ENCODE measurements around the gene GRIA2. TPM values are rescaled to one million over a fixed set of nuclear protein-coding genes. Genes with fewer than 3 reads are reported as not detected.
"Not testable (repeated sequence)": the region's sequence is repeated elsewhere in the genome, so short reads cannot be mapped to it uniquely, and the experiment has no call there.

GRIA2 gene
- total RNA-seq = 4.4 to 6.2 TPM (median 4.5 TPM) in 3 replicates

DNA sequence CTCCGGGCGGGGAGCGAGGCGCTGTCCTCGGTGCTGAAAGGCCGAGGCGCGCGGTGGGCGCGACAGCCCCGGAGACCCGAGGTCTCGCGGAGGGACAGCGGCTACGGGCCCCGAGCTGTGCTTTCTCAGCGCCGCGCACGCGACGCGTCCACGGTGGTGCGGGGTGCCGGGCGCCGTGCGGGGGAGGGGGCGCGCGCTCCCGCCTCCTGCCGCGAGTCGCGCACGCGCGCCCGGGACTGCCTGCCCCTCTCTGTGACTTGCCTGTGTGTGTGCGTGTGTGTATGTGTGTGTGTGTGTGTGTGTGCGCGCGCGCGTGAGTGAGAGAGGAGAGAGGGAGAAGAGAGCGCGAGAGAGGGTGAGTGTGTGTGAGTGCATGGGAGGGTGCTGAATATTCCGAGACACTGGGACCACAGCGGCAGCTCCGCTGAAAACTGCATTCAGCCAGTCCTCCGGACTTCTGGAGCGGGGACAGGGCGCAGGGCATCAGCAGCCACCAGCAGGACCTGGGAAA is at the start of gene GRIA2:
TSS of gene GRIA2 (plus strand) at position 358 of the 511 bp plus-strand sequence. CDS start 315 bp downstream, outside the sequence.
- Mint-ChIP-seq H3K27ac (peak within 1 kb of the TSS; percentile 51), H3K9me3 (peaks cover 4% of the 10 kb centered on the region), H3K27me3 (ENCODE audit: low read depth) (peaks cover 82% of the 10 kb centered on the region), H3K4me3 (peak within 1 kb of the TSS; percentile 71), H3K36me3 (no peaks in the 10 kb centered on the region), H3K4me1 (peaks cover 18% of the 10 kb centered on the region)
- TF ChIP-seq, protein P1, sequence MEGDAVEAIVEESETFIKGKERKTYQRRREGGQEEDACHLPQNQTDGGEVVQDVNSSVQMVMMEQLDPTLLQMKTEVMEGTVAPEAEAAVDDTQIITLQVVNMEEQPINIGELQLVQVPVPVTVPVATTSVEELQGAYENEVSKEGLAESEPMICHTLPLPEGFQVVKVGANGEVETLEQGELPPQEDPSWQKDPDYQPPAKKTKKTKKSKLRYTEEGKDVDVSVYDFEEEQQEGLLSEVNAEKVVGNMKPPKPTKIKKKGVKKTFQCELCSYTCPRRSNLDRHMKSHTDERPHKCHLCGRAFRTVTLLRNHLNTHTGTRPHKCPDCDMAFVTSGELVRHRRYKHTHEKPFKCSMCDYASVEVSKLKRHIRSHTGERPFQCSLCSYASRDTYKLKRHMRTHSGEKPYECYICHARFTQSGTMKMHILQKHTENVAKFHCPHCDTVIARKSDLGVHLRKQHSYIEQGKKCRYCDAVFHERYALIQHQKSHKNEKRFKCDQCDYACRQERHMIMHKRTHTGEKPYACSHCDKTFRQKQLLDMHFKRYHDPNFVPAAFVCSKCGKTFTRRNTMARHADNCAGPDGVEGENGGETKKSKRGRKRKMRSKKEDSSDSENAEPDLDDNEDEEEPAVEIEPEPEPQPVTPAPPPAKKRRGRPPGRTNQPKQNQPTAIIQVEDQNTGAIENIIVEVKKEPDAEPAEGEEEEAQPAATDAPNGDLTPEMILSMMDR (IDR thresholded peaks at IDR 0.05; ENCODE audit: unreplicated experiment) = no peak
- DNase-seq (ENCODE audit: low spot score in 2 of 2, unreplicated experiment in 2 of 2) = peak; percentile 81 to 96

DNA sequence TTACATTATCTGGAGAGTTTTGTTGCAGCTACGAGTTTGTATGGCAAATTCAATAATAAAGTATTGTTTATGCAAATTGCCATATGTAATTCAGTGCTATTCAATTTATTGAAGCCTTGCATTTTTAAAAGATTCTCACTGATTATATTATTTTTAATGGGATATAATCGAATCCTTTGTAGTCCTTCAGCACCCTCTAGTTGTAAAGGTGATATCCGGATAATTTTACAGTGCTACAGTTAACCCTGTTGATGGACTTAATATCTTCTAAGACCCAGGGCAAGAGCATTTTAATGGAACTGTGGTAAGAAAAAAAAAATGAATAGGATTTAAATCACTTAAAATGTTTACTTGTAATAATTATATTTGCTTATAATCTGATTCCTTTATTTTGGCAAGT is 48.5 kb upstream of the GRIA2 start:
- Mint-ChIP-seq H3K9me3 (no peaks in the 10 kb centered on the region), H3K27ac (no peak overlapping the region), H3K4me3 (no peak overlapping the region), H3K27me3 (ENCODE audit: low read depth) (no peaks in the 10 kb centered on the region), H3K36me3 (no peaks in the 10 kb centered on the region), H3K4me1 (peaks cover 4% of the 10 kb centered on the region)
- TF ChIP-seq, protein P1 (IDR thresholded peaks at IDR 0.05; ENCODE audit: unreplicated experiment) = no peak
- no peak for DNase-seq (ENCODE audit: low spot score in 2 of 2, unreplicated experiment in 2 of 2)

DNA sequence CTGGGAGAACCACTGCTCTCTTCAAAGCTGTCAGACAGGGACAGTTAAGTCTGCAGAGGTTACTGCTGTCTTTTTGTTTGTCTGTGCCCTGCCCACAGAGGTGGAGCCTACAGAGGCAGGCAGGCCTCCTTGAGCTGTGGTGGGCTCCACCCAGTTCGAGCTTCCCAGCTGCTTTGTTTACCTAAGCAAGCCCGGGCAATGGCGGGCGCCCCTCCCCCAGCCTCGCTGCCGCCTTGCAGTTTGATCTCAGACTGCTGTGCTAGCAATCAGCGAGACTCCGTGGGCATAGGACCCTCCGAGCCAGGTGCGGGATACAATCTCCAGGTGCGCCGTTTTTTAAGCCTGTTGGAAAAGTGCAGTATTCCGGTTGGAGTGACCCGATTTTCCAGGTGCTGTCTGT is 40.3 kb upstream of the GRIA2 start:
- H3K27me3 Mint-ChIP-seq (ENCODE audit: low read depth); DNase-seq (ENCODE audit: low spot score in 2 of 2, unreplicated experiment in 2 of 2); H3K4me3 Mint-ChIP-seq; H3K27ac Mint-ChIP-seq; H3K36me3 Mint-ChIP-seq; H3K4me1 Mint-ChIP-seq: not testable (repeated sequence)
- H3K9me3 Mint-ChIP-seq = peaks cover 21% of the 10 kb centered on the region

DNA sequence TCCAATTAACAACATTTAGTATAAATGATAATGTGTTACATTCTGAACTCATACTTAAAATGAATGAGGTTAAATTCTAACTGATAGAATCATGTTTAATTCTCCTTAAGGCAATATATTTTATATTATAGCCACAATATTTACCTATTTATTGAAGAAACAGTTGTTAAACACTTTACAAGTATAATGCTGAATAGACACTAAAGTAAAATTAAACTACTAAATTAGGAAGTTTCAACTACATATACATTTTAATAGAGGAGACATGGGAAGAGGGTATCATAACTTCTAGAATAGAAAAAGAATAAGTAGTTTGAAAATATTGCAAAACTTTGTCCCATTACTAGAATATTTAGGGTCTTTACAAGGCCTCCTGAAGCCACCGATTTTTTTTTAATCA is 36.2 kb upstream of the GRIA2 start:
- DNase-seq (ENCODE audit: low spot score in 2 of 2, unreplicated experiment in 2 of 2) = no peak
- peaks cover 3% of the 10 kb centered on the region for H3K36me3 Mint-ChIP-seq
- H3K9me3 Mint-ChIP-seq = peaks cover 18% of the 10 kb centered on the region
- no peak overlapping the region for H3K4me3 Mint-ChIP-seq
- H3K27ac Mint-ChIP-seq = no peak overlapping the region
- H3K27me3 Mint-ChIP-seq (ENCODE audit: low read depth) = no peaks in the 10 kb centered on the region
- TF ChIP-seq, protein P1 (IDR thresholded peaks at IDR 0.05; ENCODE audit: unreplicated experiment) = no peak
- H3K4me1 Mint-ChIP-seq = peaks cover 11% of the 10 kb centered on the region

DNA sequence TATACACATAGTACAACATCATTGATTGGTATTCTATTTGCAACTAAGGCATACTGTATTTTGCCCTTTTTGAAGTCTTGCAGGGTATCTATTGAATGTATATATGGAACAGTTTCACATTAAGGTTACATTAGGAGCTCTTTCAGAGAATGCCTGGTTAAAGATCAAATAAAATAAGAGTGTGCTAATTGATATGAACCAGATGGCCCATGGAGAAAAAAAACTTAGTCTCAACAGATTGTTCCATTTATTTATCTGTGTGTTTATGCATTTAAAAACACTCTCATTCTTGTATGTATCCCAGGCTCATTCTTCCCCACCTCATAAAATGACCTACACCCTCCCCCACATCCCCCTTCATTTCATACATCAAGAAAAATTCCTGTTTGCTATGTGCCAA is 35.2 kb upstream of the GRIA2 start:
- Mint-ChIP-seq H3K4me1 (peaks cover 11% of the 10 kb centered on the region), H3K36me3 (peaks cover 3% of the 10 kb centered on the region), H3K9me3 (peaks cover 27% of the 10 kb centered on the region), H3K4me3 (no peak overlapping the region), H3K27ac (peak overlapping the region; percentile 79), H3K27me3 (ENCODE audit: low read depth) (no peaks in the 10 kb centered on the region)
- TF ChIP-seq, protein P1 (IDR thresholded peaks at IDR 0.05; ENCODE audit: unreplicated experiment) = no peak
- no peak for DNase-seq (ENCODE audit: low spot score in 2 of 2, unreplicated experiment in 2 of 2)

DNA sequence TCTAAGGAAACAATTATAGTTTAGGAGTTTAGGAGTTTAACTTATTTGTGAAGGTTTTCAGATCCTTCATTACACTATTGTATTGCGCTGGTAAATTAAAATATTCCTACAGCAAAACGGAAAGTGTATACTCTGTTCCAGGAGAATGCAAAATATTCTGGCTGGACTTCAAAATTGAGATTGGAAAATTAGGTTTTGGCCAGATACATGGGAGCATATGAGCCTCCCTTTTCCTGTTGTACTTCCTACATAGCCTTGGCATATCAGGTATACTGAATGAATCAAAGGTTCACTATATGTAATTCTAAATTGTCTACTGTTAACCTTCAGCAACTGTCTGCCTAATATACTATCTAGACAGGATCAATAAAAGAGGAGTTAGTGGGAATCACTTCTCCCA is 25.2 kb upstream of the GRIA2 start:
- Mint-ChIP-seq H3K4me3 (no peak overlapping the region), H3K9me3 (no peaks in the 10 kb centered on the region), H3K27me3 (ENCODE audit: low read depth) (no peaks in the 10 kb centered on the region), H3K36me3 (no peaks in the 10 kb centered on the region), H3K27ac (no peak overlapping the region), H3K4me1 (peaks cover 2% of the 10 kb centered on the region)
- TF ChIP-seq, protein P1 (IDR thresholded peaks at IDR 0.05; ENCODE audit: unreplicated experiment) = no peak
- DNase-seq (ENCODE audit: low spot score in 2 of 2, unreplicated experiment in 2 of 2) = no peak

Measured in mesothelial cell of epicardium (in vitro differentiated cells).